Hepatocyte (in vitro differentiated cells): ENCODE measurements around the gene DNM2.

Experiments used
- EZH2 ChIP-seq: fragments of 200-600 bp; sonication (generic); IDR thresholded peaks from 2 replicates; pipeline ENCODE4 v1.6.1; 2016; ENCODE audit warnings: antibody characterized with exemption, mild to moderate bottlenecking, borderline replicate concordance
- TF ChIP-seq, protein P1 (sequence below): fragments of 200-600 bp; sonication (generic); IDR thresholded peaks from 2 replicates; pipeline ENCODE4 v1.5.1; 2016; ENCODE audit warnings: antibody characterized with exemption, mild to moderate bottlenecking; ENCODE audit not compliant: poor library complexity

DNA sequence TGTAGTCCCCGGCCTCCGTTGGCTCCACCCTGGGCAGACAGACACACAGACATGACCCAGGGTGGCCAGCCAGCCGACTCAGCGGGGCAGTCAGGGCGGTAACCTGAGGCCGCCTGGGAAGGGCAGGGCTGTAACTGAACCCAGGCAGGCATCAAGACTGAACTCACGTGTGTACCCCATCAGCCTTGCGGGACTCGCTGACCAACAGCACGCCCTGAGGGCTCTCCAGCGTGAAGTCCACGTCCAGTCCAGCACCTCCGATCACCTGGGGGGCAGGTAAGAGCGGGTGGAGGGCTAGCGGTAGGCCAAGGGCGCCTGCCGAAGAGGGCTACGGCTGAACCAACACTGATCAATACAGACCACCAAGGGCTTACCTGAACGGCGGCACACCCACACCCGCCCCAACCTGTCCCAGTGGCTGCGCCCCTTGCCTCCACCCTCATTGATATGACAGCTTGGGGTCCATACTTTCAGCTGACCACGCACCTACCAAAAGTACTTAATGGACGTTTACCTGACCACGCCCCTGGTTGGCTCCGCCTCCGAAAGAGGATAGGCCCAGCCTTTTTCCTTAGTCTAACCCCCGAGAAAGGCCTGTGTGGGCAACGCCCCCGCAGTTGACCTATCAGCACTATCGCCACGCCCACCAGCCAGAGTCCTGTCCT is 117.3 kb downstream of the DNM2 start:
- TF ChIP-seq, protein P1, sequence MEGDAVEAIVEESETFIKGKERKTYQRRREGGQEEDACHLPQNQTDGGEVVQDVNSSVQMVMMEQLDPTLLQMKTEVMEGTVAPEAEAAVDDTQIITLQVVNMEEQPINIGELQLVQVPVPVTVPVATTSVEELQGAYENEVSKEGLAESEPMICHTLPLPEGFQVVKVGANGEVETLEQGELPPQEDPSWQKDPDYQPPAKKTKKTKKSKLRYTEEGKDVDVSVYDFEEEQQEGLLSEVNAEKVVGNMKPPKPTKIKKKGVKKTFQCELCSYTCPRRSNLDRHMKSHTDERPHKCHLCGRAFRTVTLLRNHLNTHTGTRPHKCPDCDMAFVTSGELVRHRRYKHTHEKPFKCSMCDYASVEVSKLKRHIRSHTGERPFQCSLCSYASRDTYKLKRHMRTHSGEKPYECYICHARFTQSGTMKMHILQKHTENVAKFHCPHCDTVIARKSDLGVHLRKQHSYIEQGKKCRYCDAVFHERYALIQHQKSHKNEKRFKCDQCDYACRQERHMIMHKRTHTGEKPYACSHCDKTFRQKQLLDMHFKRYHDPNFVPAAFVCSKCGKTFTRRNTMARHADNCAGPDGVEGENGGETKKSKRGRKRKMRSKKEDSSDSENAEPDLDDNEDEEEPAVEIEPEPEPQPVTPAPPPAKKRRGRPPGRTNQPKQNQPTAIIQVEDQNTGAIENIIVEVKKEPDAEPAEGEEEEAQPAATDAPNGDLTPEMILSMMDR = no peak
- TF ChIP-seq EZH2 = no peak
